GM19099 (cell line): ENCODE results near the gene SCP2.

ENCODE experiments used
- POLR2A ChIP-seq: IDR thresholded peaks from 3 replicates; pipeline ENCODE4 v1.6.1; 2011; ENCODE audit warnings: low read depth; ENCODE audit not compliant: insufficient read length; ENCODE audit errors: extremely low read depth

Gene SCP2

GRCh38 chr1:53084589-53084971, 157.5 kb downstream of the SCP2 start:
- no peak for TF ChIP-seq POLR2A

- no peak for TF ChIP-seq POLR2A
Observed at GRCh38 chr1:53085405-53085804, 158.3 kb downstream of the SCP2 start.

GRCh38 chr1:53086491-53087070, 159.5 kb downstream of the SCP2 start:
- no peak for TF ChIP-seq POLR2A

- no peak for TF ChIP-seq POLR2A
Observed at GRCh38 chr1:53087332-53088285, 160.5 kb downstream of the SCP2 start.

- TF ChIP-seq POLR2A: no peak
Observed at GRCh38 chr1:53088616-53089300, 161.7 kb downstream of the SCP2 start.

GRCh38 chr1:53089478-53090226, 162.6 kb downstream of the SCP2 start:
- no peak for TF ChIP-seq POLR2A

- TF ChIP-seq POLR2A: no peak
Observed at GRCh38 chr1:53090227-53091147, 163.4 kb downstream of the SCP2 start.

- TF ChIP-seq POLR2A: no peak
Observed at GRCh38 chr1:53091841-53092645, 165.0 kb downstream of the SCP2 start.

- TF ChIP-seq POLR2A: no peak
Observed at GRCh38 chr1:53092659-53093450, 165.8 kb downstream of the SCP2 start.

- no peak for TF ChIP-seq POLR2A
Observed at GRCh38 chr1:53093451-53093754, 166.3 kb downstream of the SCP2 start.

- TF ChIP-seq POLR2A: no peak
Observed at GRCh38 chr1:53093778-53094532, 166.9 kb downstream of the SCP2 start.

GRCh38 chr1:53094533-53094919, 167.4 kb downstream of the SCP2 start:
- TF ChIP-seq POLR2A: no peak
